ENCODE results near the gene ZFHX2.
"Not testable (repeated sequence)": the region's sequence is repeated elsewhere in the genome, so short reads cannot be mapped to it uniquely, and the experiment has no call there.

The ZFHX2 gene

DNA sequence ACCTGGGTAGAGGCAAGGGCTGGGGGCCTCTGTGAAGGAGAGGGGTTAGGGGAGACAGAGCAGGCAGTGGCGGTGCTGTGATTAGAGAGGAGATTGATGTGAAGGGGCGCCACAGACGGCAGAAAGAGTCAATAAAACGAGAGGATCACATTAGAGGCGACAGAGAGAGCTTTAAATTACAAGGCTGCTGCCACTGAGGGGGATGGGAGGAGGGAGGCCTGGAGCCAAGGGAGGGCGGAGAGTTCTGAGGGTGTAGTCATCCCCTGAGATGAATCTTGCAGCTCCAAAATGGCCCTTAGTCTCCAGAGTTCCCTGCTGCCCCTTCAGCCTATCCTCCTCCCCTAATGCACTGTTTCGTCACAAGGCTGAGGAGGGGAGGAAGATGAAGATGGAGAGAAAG is 12.8 kb downstream of the ZFHX2 start:
- DNase-seq: no peak

DNA sequence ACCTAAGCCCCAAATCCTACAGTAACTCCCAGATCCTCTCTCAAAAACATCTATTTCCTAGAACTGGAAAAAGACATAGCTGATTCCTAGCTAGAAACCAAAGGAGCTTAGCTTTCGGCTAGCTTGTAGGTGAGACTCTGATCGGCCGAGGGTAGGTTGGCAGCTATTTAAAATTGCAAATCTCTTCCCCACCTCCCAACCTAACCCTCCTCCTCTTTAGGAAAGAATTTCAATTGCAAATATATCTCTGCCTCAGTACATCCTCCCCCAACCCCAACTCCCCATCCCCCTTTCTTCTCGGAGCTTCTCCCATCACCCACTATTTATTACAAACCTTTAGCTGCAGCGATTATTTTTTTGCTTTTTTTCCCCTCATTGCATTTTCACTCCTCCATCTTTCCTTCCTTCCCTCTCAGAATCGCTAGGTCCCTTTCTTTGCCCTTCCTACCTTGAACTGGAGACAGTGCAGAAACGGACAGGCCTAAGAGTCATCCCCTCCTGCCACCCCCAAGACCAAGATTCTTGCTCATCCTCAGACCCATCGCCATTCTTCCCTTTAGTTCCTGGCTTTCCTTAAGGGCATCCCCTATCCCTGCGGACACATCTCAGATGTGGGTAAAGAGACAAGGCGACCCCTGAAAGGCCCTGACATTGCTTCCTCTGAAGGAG is 13.4 kb downstream of the ZFHX2 start:
- DNase-seq: no peak

DNA sequence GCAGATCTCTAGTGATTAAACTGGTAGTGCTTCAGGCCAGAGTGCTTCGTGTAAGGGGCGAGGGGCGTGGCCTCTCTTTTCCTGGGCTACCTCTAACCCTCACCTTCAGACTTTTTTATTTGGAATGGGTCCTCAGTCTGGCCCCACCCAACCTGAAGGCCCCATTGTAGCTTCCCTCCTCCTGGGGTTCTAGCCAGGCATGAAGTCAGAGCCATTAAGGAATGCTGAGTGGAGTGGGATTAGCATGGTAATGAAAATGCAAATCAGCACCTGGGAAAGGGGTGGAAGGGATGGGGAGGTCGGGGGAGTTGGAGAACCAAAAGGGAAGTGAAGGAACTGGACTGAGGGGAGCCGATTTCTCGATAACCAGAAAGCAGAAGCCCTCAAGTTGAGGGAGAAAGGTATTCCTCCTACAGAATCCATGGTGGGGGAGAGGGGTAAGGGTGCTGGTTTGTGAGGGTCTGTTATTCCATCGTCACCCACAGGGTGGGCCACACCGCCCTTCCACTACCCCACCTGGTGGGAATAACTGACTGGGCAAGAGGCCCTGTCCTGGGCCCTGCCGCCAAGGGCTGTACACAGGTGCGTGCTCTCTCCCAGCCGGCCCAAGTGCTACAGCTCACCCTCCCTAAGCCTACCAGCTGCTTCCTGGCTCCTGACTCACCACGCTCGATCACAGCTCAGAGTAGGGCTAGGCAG is 14.1 kb downstream of the ZFHX2 start:
- no peak for DNase-seq

DNA sequence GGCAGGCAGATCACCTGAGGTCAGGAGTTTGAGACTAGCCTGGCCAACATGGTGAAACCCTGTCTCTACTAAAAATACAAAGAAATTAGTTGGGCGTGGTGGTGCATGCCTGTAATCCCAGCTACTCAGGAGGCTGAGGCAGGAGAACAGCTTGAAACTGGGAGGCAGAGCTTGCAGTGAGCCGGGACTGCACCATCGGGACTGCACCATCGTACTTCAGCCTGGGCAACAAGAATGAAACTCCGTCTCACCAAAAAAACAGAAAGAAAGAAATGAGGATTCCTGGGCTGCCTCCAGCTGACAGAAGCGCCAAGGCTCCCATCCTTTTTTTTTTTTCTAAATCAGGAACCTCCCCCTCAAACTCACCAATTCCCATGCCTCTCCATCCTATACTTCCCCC is 14.7 kb downstream of the ZFHX2 start:
- DNase-seq: not testable (repeated sequence)

DNA sequence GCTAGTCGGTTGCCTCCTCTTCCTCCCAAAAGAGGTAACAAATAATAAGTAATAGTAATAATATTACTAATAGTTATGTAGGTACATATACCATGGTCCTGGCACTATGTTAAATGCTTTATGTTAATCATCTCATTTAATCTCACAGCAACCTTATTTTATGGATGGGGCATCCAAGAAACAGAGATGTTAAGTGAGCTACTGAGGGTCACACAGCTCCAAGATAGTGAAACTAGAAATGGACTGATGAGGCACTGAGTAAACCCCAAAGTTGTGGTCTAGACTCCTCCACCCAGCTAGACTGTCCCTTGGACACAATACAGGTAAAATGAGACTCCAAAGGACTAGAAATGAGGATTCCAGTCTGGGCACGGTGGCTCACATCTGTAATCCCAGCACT is 15.1 kb downstream of the ZFHX2 start:
- no peak for DNase-seq

DNA sequence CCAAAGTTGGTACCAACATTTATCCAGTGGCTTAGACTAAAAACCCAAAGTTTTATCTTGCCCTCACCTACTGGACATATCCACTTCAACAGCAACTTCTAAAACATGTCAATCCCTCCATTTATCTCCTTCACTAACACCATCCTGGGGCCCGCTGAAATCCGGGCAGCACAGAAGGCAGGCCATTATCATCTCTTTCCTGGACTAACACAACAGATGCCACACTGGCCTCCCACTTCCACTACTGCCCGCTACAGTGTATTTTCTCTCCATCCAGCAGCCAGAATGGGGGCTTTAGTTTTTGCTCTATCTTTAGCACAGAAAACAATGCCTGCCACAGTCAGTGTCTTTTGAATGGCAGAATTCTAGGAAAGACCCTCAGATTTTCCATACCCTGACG is 15.6 kb downstream of the ZFHX2 start:
- DNase-seq: no peak

DNA sequence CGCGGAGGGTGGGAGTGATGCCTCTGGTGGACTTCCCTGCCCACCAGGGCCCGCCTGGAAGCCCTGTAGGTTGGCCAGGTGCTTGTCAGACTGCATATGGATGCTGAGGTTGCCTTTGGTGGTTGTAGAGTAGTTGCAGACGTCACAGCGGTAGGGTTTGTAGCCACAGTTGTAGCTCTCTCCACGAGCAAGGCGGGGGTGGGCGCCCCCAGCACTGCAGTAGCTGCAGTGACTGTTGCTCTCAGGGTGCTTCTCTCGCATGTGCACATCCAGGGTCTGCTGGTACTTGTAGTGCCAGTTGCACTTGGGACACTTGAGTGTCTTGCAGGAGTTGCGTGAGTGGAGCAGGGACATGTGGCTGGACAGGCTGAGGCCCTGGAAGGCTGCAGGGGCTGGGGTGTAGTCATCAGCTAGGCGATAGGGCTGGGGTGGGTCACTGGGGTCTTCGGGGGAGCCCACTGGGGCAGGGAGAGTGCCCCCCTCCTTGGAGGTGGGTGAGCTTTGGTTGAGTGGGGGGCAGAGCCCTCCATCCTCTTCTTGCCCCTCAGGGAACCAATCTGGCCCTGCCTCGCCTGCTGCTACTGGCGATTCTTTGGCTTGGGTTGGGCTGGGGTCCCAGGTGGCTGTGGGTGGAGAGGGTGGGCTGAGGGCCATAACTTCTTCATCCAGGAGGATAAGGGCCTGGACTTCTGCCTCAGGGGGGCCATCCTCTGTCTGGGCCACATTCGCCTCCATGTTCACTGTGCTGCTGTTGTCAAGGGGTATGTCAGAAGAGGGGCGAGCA is 17.7 kb downstream of the ZFHX2 start:
- no peak for DNase-seq

DNA sequence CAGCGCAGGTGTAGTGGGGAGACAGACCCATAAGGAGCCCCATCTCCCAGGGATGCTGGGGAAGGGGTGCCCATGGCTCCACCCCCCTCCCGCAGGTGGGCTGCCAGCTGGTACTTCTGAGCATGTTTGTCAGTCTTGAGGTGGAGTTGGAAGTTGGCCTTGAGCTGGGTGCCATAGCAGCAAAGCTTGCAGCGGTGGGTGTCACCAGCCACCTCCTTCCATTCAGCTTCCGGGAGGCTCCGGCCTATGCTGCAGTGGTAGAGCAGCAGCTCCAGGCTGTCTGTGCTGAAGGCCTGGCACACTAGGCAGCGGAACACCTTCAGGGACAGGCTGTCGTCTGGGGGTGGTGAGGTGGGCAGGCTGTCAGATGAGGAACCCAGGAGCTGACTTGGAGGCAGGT is 18.9 kb downstream of the ZFHX2 start:
- DNase-seq: no peak

DNA sequence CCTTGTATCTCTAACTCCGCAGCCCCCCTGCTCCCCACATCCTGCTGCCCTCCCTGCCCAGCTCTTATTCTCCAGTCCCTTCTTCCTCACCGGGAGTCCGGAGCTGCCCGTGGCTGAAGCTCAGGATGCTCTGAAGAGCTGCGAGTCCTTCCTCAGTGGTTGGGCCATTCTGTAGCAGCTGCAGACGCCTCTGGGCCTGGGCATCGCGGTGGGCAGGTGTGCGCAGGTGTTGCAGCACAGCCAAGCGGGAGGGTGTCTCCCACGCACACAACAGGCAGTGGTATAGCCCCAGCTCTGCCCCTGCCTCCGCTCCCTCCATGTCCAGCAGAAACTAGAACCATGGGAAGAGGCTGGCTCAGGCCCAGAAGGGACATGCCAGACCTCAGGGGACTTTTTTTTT is 20.2 kb downstream of the ZFHX2 start:
- DNase-seq: no peak

DNA sequence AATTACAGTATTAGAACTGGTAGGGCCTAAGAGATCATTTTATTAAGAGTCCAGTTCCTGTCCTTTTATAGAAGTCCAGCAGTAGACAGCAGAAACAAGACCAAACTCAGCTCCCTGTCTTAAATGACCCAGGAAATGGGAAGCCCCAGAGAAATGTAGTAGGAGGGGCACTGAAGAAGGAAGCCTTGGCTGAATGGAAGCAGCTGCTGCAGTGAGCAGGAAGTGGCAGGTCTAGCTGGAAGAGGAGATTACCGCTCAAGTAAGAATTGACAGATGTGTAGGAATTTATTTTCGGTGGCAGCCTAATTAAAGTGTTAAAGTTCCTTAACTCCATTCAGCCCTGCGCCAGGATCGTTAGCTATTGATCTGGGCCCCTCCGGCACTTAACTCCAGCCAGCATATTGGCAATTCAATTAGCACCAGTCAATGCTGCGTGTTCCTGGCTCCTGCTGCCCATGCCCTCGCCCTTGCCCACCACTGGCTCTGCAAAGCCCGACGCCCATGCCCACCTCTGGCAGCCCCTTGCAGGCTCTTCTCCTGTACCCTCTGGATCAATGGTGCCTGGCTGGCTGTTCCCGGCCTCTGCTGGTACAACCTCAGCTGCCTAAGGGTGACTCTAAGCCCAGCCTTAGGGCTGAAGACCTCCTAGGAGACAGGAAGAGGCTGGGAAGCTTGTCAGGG is 21.1 kb downstream of the ZFHX2 start:
- DNase-seq: no peak

DNA sequence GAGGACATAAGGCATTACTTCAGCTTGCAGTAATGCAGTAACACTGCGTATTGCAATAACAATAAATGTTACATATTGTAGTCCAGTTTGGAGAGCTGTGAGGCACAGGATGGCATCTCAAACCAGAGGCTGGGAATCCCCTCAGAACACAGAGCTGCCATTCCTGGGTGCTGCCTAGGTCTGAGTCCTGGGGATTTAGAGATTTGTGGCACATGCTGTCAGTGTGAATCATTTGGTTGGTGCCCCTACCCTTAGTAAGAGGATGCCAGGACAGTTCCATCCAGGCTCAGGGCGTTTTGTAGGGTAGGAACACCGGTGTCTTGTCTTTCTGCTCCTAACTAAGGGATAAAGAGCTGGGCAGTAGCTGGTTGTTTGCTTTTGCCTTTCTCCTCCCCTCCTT is 22.5 kb downstream of the ZFHX2 start:
- no peak for DNase-seq

DNA sequence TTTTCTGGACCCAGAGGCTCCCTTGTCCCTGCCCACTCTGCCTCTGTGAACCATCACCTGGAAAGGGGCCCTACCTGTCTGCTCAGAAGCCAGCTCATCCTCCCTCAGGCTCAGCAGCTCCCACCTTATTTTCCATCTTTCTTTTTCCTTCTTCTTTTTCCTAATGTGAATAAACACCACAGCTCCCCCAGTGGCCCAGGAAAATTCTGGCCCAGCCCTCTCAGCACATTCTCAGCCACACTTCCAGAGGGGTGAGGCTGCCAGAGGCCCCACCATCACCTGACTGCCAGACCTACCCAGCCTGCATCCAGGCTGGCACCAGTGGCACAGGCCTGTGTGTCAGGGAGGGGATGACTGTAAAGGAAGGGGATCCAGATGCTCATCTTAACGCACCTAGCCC is 23.0 kb downstream of the ZFHX2 start:
- DNase-seq: no peak

DNA sequence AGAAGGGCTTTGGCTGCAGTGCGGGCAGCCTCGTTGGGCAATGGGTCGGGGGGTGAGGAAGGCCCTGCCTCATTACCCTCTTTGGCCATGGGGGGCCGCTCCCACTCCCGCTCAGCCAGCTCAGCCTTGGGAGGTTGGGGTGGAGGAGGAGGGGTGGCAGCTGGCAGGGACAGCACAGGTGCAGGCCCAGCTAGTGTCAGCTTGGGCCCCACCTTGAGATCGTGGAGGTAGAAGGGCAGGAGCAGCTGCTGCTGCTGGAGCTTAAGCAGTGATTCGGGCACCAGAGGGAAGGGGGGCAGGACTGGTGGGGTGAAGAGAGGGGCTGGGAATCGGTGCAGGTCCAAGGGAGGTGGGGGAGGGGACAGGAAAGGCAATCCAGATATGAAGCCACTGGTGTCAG is 26.0 kb downstream of the ZFHX2 start:
- no peak for DNase-seq

DNA sequence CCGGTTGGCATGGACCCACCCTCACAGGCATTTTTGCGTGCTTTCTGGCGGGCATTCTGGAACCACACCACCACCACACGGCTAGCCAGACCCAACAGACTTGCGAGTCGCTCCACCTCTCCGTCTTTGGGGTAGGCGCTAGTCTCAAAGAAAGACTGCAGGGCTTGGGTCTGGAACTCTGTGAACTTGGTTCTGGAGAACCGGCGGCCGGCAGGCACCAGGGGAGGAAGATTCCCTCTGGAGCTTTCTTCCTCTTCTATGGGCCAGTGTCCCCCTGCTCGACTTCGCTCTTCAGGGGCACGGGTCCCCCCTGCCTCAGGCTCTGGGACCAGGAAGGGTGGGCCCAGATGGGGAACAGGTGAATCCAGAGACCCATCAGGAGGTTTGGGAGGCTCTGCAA is 26.6 kb downstream of the ZFHX2 start:
- DNase-seq: no peak

DNA sequence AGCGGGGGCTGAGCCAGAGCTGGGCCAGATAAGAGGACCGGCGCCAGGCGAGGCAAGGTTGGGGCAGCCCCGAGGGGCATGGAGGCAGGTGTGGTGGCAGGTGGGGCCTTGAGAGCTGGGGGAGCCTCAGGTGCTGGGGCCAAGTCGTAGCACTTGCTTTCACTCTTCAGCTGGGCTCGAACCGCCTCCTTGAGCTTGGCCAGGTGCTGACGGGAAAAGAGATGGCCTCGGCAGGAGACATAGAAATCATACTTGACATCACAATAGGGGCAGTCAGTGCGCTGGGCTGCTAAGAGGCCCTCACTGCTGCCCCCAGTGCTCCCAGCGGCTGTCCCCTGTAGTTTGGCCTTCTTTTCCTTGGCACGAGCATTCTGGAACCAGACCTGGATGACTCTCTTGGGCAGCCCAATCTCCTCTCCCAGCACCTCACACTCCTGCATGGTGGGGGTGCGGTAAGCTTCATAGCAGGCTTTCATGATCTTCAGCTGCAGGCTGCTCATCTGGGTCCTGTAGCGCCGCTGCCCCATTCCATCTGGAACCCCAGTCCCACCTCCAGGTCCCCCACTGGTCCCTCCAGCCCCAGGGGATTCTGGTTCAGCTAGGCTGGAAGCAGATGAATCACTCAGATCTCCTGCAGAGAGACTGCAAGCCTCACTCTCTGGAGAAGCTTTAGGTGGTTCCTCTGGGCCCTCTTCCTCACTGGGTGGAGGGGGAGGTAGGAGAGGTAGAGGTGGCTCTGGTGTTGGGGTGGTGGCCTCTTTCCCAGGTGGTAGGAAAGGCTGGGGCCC is 28.1 kb downstream of the ZFHX2 start:
- DNase-seq: no peak

DNA sequence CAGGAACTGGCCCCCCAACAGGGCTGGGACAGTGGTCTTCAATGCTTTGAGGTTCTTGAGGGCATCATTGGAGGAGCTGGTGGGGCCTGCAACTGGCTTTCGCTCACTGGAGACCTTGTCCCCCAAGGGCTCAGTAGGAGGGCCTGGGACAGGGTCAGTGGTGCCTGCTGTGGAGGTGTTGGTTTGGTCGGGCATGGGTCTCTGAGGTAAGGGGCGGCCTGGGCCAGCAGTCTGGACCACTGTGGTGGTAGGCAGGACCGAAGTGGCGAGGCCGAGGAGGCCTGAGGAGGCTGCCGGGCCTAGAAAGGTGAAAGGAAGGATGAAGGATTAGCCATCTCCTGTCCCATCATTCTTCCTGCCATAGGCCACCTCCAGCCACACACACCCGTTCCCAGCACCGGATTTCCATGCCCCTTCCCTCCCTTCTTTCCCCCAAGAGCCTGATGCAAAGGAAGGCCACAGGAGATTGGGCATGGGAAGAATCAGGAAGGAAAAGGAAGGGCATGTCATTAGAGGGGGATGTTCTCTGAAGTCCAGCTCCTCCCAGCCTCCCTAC is 28.8 kb downstream of the ZFHX2 start:
- DNase-seq: no peak

DNA sequence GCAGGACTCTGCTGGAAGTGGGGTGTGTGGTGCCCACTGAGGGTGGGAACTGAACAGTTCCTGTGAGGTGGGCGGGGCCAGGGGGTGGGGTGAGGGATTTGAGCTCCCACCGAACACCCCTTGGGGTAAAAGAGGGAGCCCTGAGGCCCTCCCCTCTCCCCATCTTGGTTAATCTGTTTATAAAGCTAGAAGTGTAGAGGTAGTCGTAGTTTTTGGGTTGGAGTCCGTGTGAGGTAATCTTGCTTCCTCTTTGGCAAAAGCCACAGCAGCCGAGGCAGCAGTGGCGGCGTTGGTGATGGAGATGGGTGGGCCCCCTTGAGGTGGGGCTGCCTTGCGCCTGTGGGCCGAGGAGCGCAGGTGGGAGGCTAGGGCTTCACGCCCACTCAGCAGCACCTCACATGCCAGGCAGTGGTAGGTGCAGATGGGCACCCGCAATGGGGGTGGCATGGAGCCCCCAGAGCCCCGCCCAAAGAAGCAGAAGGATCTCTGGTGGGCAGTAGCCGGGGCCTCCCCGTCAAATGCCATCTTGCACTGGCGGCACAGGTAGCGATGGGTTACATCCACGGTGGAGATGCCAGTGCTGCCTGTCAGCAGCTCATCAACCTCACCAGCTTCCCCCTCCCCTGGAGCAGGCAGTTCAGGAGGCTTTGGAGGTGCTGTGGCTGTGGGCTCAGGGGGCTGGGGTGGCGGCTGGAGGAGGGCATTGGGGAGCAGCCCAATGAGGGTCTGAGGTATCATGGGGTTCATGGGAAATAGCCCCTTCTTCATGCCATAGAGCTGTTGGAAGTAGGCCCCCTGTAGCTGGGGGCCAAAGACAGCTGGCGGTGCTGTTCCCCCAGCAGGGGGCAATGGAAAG is 29.6 kb downstream of the ZFHX2 start:
- no peak for DNase-seq

DNA sequence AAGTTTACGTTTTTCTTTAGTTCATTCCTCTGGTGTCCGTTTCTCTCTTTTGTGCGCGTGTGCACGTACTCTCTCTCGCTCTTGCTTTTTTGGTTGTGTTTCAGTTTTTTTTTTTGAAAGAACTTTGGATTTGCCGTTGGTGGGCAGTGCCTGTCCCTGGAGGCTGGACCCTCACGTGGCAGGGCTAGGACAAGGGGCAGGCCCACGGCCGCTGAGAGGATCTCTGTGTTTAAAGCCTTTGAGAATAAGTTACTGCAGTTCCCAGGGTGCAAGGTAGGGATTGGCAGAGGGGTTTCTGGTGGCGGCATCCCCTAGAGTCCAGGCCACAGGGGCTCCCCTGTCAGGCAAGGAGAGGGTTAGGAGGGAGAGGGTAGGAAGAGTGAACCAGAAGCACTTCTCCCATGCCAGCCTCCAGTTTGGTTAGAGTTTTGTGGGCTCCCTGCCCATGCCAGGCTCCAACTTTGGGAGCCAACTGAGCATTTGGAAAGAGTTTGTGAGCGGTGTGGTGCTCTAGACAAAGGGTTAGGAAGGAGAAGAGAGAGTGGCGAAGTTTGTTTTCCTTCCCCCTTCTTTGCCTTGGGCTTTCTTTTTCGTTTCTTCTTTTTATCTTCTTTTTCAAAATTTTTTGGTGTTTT is 30.5 kb downstream of the ZFHX2 start:
- no peak for DNase-seq

DNA sequence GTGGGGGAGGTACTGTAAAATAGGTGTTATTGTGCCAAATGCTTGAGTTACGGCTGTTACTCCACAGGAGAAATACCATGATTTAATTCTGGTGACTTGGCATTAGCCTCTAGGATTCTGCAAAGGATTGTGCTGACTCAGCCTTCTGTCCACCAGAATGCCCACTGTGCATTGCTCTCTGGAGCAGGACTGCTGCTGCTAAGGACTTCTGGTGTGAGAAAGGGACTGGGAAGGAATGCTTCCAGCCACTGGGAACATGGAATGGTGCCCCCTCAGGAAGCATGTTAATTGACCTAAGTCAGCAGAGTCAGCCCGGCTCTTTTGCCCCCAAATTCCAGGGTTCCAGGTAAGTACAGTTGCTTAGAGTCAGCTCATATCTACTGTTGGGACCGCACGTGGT is 32.9 kb downstream of the ZFHX2 start:
- DNase-seq: no peak

DNA sequence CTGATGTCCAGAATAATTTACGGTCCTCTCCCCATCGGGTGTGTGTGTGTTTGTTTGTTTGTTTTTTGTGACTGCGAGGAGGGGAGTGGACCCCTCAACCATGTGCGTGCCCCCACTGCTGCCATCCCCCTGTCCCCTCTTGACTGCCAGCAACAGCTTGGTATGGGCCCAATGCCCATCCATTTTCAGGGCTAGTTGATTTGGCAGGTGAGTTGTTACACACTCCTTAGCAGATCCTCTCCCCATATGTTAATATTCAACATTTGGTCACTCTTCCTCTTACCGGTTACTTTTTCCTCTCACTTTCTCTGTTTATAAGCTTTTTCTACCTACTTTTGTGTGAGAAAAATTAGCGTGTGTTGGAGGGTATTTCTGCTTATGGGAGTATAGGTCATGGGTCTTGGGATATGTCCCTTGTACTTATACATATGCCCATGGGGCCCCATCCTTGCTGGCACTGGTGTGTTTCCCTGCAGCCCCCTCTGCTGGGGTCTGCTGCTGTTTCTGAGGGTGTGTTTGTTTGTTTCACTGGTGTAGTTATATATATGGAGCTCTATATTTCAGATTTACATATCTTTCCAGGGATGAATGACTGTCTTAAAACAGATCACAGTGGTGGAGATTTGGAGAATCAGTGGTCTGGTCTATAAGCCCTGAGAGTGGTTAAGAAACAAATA is 33.8 kb downstream of the ZFHX2 start:
- no peak for DNase-seq

DNA sequence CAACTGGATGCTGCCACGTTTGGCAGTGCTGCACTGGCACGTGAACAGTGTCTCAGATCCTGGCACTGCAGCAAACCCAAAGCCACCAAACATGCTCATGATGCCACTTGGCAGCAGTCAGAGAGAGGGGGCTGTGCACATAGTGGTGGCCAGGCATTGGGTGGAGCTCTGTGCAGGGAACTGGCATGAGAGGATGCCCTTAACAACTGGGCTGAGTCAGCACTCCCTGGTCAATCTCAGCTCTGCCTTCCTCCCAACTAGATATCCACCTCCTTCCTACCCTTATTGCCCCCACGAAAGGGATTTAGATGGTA is 37.0 kb downstream of the ZFHX2 start:
- no peak for DNase-seq

All from stimulated activated CD4-positive, alpha-beta T cell treated with anti-CD3 and anti-CD28 coated beads, Interleukin-15, amount 100 ng/mL, for 24 hours (primary cell).